Measurements from ENCODE around the gene NCOA7. TPM values are rescaled to one million over a fixed set of nuclear protein-coding genes. Genes with fewer than 3 reads are reported as not detected.

NCOA7 gene
- total RNA-seq, 1 experiment from 2014 or later = 9.4 TPM

- Histone ChIP-seq H4K8ac (replicated peaks; ENCODE audit: insufficient read length, low read depth, low read length) (no peak overlapping the region), H3K4me1 (ENCODE audit: insufficient read depth, low read length) (peaks cover 3% of the 10 kb centered on the region; the same call in 1 of the 2 replicates), H3K23ac (ENCODE audit: insufficient read length, low read depth, low read length) (no peak overlapping the region), H3K79me1 (ENCODE audit: insufficient read depth, low read depth, low read length, poor library complexity, severe bottlenecking) (no peaks in the 10 kb centered on the region), H3K27me3 (ENCODE audit: insufficient read depth, low read length) (no peaks in the 10 kb centered on the region), H3K79me2 (ENCODE audit: insufficient read depth, low read length) (no peaks in the 10 kb centered on the region), H4K91ac (ENCODE audit: insufficient read length, low read depth, low read length) (no peak overlapping the region), H3K23me2 (ENCODE audit: insufficient read length, low read depth, low read length, poor library complexity, severe bottlenecking) (no peaks in the 10 kb centered on the region), H3K9ac (ENCODE audit: extremely low read depth, insufficient read length, low read length) (no peak overlapping the region), H2BK15ac (ENCODE audit: low read depth, low read length) (no peak overlapping the region), H4K5ac (ENCODE audit: insufficient read length, low read depth, low read length) (no peak overlapping the region), H2BK20ac (ENCODE audit: low read depth, low read length, poor library complexity, severe bottlenecking) (no peak overlapping the region), H2BK5ac (ENCODE audit: insufficient read length, low read length) (no peak overlapping the region), H3K14ac (ENCODE audit: insufficient read depth, low read length) (no peak overlapping the region), H4K20me1 (ENCODE audit: control insufficient read depth, insufficient read depth, insufficient read length) (no peaks in the 10 kb centered on the region), H3K4ac (ENCODE audit: low read depth, low read length) (no peak overlapping the region), H3K56ac (ENCODE audit: insufficient read length, low read depth, low read length) (no peak overlapping the region), H3K18ac (ENCODE audit: insufficient read length, low read depth, low read length) (no peak overlapping the region), H2BK12ac (ENCODE audit: insufficient read length, low read depth, low read length) (no peak overlapping the region), H2BK120ac (ENCODE audit: low read depth, low read length, poor library complexity, severe bottlenecking) (no peak overlapping the region), H2AFZ (ENCODE audit: low read length) (no peak overlapping the region), H3K27ac (ENCODE audit: insufficient read length, low read depth, low read length) (no peak overlapping the region), H2AK5ac (ENCODE audit: insufficient read length, low read length) (no peak overlapping the region), H3K9me3 (ENCODE audit: control insufficient read depth, low read depth, low read length) (no peaks in the 10 kb centered on the region), H3K4me2 (ENCODE audit: insufficient read depth, insufficient read length, low read length) (no peak overlapping the region), H3T11ph (ENCODE audit: low read length) (no peak overlapping the region)
- no peak overlapping the region for H3K4me3 Mint-ChIP-seq
- H3K27ac Mint-ChIP-seq = no peak overlapping the region; a peak in 1 of 7 replicates
- WGBS (ENCODE audit: extremely low coverage, insufficient read length, low lambda C conversion rate) = no CpG with 5 or more reads among the region's 3 CpGs
- H3K4me1 Mint-ChIP-seq = peaks cover 9 to 10% of the 10 kb centered on the region in 2 experiments
- peaks cover 2% of the 10 kb centered on the region; the same call in 1 of the 2 replicates for H3K27me3 Mint-ChIP-seq (ENCODE audit: low read depth)
- no peaks in the 10 kb centered on the region for H3K9me3 Mint-ChIP-seq
- no peak for DNase-seq
- no peaks in the 10 kb centered on the region for H3K36me3 Mint-ChIP-seq (ENCODE audit: insufficient read depth in 1 of 3, low read depth in 3 of 3)
- TF ChIP-seq, protein P1, sequence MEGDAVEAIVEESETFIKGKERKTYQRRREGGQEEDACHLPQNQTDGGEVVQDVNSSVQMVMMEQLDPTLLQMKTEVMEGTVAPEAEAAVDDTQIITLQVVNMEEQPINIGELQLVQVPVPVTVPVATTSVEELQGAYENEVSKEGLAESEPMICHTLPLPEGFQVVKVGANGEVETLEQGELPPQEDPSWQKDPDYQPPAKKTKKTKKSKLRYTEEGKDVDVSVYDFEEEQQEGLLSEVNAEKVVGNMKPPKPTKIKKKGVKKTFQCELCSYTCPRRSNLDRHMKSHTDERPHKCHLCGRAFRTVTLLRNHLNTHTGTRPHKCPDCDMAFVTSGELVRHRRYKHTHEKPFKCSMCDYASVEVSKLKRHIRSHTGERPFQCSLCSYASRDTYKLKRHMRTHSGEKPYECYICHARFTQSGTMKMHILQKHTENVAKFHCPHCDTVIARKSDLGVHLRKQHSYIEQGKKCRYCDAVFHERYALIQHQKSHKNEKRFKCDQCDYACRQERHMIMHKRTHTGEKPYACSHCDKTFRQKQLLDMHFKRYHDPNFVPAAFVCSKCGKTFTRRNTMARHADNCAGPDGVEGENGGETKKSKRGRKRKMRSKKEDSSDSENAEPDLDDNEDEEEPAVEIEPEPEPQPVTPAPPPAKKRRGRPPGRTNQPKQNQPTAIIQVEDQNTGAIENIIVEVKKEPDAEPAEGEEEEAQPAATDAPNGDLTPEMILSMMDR (conservative IDR thresholded peaks at IDR 0.05) = no peak
Measured at GRCh38 chr6:125797120-125797885, 6.5 kb downstream of the NCOA7 start.
